NCI-H2196 (cell line): ENCODE data around the gene MNS1.
"Not testable (repeated sequence)": the region's sequence is repeated elsewhere in the genome, so short reads cannot be mapped to it uniquely, and the experiment has no call there.

Experiments used
- DNase-seq: peaks from one replicate; lab custom pipeline; 2025; ENCODE audit not compliant: unreplicated experiment; lab: John Stamatoyannopoulos, UW

MNS1 gene

GRCh38 chr15:56464893-56465520, at the start of gene MNS1:
Gene MNS1, minus strand, starts transcription at chr15:56465137. Its CDS starts 165 bp downstream, at chr15:56464972.
- peak; percentile 86 for DNase-seq

- peak; percentile 42 for DNase-seq
These were observed 31.7 kb upstream of the MNS1 start for GRCh38 chr15:56496635-56497034.

- no peak for DNase-seq
These were observed 30.6 kb upstream of the MNS1 start for GRCh38 chr15:56495533-56495932.

- no peak for DNase-seq
These were observed 30.1 kb upstream of the MNS1 start for GRCh38 chr15:56495053-56495452.

- DNase-seq = no peak
These were observed 28.0 kb upstream of the MNS1 start for GRCh38 chr15:56492791-56493555.

- DNase-seq = no peak
These were observed 27.3 kb upstream of the MNS1 start for GRCh38 chr15:56492236-56492635.

- DNase-seq = peak; percentile 63
These were observed 26.3 kb upstream of the MNS1 start for GRCh38 chr15:56491110-56491722.

- no peak for DNase-seq
These were observed 25.5 kb upstream of the MNS1 start for GRCh38 chr15:56490461-56490860.

GRCh38 chr15:56486206-56486605, 21.3 kb upstream of the MNS1 start:
- not testable (repeated sequence) for DNase-seq

GRCh38 chr15:56485426-56485825, 20.5 kb upstream of the MNS1 start:
- DNase-seq = not testable (repeated sequence)

GRCh38 chr15:56484287-56484686, 19.4 kb upstream of the MNS1 start:
- no peak for DNase-seq

GRCh38 chr15:56475351-56475750, 10.4 kb upstream of the MNS1 start:
- no peak for DNase-seq

GRCh38 chr15:56473017-56473416, 8.1 kb upstream of the MNS1 start:
- DNase-seq = no peak

GRCh38 chr15:56472278-56472677, 7.3 kb upstream of the MNS1 start:
- no peak for DNase-seq

GRCh38 chr15:56471440-56472069, 6.6 kb upstream of the MNS1 start:
- DNase-seq = no peak

- no peak for DNase-seq
These were observed 4.5 kb upstream of the MNS1 start for GRCh38 chr15:56469483-56469882.

- DNase-seq = peak; percentile 13
These were observed 3.5 kb upstream of the MNS1 start for GRCh38 chr15:56468401-56468800.

GRCh38 chr15:56467616-56468015, 2.7 kb upstream of the MNS1 start:
- no peak for DNase-seq

GRCh38 chr15:56460947-56461346, 4.0 kb downstream of the MNS1 start:
- no peak for DNase-seq

- no peak for DNase-seq
These were observed 4.9 kb downstream of the MNS1 start for GRCh38 chr15:56460071-56460470.

- no peak for DNase-seq
These were observed 5.8 kb downstream of the MNS1 start for GRCh38 chr15:56459096-56459495.

- no peak for DNase-seq
These were observed 8.7 kb downstream of the MNS1 start for GRCh38 chr15:56456229-56456628.
